Activated T-cell treated with anti-CD3 and anti-CD28 coated beads, Interleukin-2, amount 50 U/mL, for 72 hours (primary cell): ENCODE data around the gene LCN9. TPM values are rescaled to one million over a fixed set of nuclear protein-coding genes. Genes with fewer than 3 reads are reported as not detected.

Experiments used
- ATAC-seq, 2 donors: fragments of 150-1000 bp; cut with Tn5 transposase; replicated peaks in 1 of 2; 2 replicates each; pipeline ENCODE4 v1.10.0; 2021; ENCODE audit warnings: moderate library complexity in 2 of 2, mild to moderate bottlenecking in 1 of 2
- DNase-seq, 2 donors: peaks; one replicate each; pipeline ENCODE4 v3.0.0; 2021 to 2022; ENCODE audit warnings: mixed read lengths in 1 of 2
- H3K27ac Mint-ChIP-seq: one replicate; pipeline ENCODE4 v1.8.0; 2022; ENCODE audit warnings: mild to moderate bottlenecking, moderate library complexity, mixed read lengths
- H3K27me3 Mint-ChIP-seq: one replicate; pipeline ENCODE4 v1.8.0; 2022; ENCODE audit warnings: low read depth, mixed read lengths
- H3K36me3 Mint-ChIP-seq, 2 donors: one replicate each; pipeline ENCODE4 v1.8.0; 2022; ENCODE audit warnings: mixed read lengths in 2 of 2, mild to moderate bottlenecking in 1 of 2; ENCODE audit not compliant: insufficient read depth in 2 of 2
- H3K4me1 Mint-ChIP-seq: one replicate; pipeline ENCODE4 v1.8.0; 2022; ENCODE audit warnings: low read depth, mixed read lengths
- H3K4me3 Mint-ChIP-seq, 2 donors: one replicate each; pipeline ENCODE4 v1.8.0; 2022; ENCODE audit warnings: mild to moderate bottlenecking in 2 of 2, mixed read lengths in 2 of 2, moderate library complexity in 2 of 2
- H3K9me3 Mint-ChIP-seq, 2 donors: one replicate each; pipeline ENCODE4 v1.8.0; 2022; ENCODE audit warnings: mixed read lengths in 2 of 2
- total RNA-seq, 2 donors: library from RNA; stranded (reverse); gene quantifications; one replicate each; pipeline ENCODE4 v1.2.3, GENCODE V29; 2022

The LCN9 gene
- total RNA-seq, result not detected

DNA sequence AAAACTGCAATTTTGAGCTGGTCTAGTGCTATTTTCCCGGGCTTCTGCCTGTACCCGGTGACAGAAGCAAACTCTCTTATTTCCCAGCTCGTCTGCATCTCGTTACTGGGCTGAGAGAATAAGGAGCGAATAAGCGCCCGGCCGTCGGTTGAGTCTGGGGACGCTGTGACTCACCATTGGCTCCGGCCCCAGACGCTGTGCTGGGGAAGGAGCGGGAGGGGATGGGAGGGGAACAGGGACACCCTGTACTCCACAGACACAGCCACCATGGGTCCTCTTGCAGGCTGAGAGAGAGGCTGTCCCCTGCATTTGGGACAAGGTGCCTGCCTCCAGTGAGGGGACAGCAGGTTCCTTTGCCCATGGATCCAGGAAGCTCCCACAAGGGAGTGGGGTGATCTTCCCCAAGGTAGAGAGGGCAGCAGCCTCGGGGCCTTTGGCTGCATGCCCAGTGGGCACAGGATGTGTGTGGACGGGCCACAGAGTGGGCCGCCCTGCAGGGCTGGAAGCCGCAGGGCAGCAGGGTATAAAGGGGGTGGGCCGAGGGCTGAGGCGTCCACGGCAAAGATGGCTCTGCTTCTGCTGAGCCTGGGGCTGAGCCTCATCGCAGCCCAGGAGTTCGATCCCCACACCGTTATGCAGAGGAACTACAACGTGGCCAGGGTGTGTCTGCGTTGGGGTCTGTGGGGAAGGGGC is at the start of gene LCN9:
TSS of gene LCN9 (plus strand) at position 552 of the 693 bp plus-strand sequence. CDS start at position 565, 13 bp downstream.
- Mint-ChIP-seq H3K9me3 (no peaks in the 10 kb centered on the region), H3K27me3 (no peaks in the 10 kb centered on the region), H3K4me1 (no peaks in the 10 kb centered on the region), H3K4me3 (no peak within 1 kb of the TSS), H3K36me3 (no peaks in the 10 kb centered on the region), H3K27ac (no peak within 1 kb of the TSS)
- no peak for DNase-seq
- no peak for ATAC-seq

DNA sequence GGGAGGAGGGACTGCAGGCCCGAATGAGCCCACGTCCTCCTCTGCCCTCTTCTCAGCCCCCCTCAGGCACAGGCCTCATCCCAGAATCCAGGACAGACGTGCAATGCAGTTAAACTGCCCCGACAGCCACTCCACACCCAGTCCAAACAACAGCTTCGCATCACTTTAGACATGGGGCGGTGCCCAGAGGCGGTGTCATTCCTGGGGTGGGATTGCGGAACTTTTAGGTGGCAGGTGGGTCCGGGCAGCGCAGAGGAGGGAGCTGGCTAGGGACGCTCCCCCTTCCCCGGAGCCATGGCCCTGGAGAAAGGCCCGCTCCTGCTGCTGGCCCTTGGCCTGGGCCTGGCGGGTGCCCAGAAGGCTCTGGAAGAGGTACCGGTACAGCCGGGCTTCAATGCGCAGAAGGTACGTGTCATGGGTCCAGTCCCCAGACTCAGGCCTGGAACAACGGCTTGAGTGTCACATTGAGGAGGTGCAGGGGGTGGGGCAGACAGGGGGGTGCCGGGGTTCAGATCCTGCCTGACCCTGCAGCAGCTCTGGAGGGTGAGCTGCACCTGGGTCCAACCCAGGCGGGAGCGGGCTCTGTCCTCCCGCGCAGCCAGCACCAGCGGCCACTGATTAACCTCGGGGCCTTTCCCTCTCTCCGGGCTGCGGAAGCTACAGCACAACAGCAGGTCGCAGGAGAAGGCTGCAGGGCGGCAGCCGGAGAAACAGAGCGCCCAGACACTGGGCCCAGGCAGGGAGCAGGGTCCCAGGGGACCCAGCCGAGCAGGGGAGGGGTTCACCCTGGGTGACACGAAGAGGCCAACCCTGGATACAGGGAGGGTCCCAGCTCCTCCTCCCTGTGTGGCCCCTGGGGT is 48.9 kb upstream of the LCN9 start:
- H3K27me3 Mint-ChIP-seq, result peaks cover 4% of the 10 kb centered on the region
- no peaks in the 10 kb centered on the region for H3K4me1 Mint-ChIP-seq
- DNase-seq, result no peak
- H3K4me3 Mint-ChIP-seq, result no peak overlapping the region
- H3K27ac Mint-ChIP-seq, result no peak overlapping the region
- H3K36me3 Mint-ChIP-seq, result no peaks in the 10 kb centered on the region
- H3K9me3 Mint-ChIP-seq, result no peaks in the 10 kb centered on the region
- no peak for ATAC-seq

GRCh38 chr9:135614821-135615665 is 48.1 kb upstream of the LCN9 start:
- H3K27me3 Mint-ChIP-seq, result peaks cover 4% of the 10 kb centered on the region
- H3K27ac Mint-ChIP-seq, result no peak overlapping the region
- H3K4me3 Mint-ChIP-seq, result no peak overlapping the region
- DNase-seq (no peak), ATAC-seq (no peak)
- H3K36me3 Mint-ChIP-seq, result no peaks in the 10 kb centered on the region
- H3K4me1 Mint-ChIP-seq, result no peaks in the 10 kb centered on the region
- H3K9me3 Mint-ChIP-seq, result no peaks in the 10 kb centered on the region

DNA sequence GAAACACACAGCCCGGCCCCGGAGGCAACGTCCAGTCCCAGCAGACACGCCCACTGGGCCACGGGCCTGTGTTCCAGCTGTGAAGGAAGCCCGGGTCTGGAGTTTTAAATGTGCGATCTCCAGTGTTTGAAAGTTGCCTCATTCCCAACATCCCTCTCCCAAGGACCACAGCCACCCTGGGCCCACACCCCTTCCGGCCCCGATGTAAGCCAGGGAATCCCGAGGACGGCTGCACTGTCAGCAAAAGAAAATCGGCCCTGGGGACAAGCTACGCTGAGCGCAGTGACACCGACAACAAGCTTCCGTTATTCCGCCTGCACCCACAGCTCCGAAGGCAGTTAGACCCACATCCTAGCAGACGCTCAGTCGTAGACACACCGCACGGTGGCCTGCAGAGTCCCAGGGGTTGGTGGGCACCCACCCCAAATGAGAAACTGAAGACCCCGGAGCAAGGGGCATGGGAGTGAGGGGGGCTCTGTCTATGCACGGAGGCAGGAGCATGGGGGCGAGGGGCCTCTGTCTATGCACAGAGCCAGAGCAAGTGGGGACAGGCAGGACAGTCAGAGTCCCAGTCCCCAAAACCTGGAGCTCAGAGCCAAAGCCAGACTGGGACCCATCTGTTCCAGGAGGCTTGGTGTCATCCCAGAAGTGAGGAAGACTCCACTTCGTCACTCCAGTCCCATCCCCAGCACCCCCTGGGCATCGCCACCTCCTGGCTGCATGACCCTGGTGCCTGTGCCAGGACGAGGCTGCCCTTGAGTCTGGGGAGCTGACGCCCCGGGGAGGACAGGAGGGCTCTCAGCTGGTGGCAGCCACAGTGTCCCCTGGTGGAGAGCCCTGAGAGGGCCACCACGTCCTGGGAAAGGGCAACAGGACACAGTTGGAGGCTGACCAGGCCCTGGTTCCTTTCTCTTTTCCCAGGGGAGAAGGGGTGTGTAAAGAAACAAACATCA is 47.2 kb upstream of the LCN9 start:
- no peak for ATAC-seq
- H3K4me3 Mint-ChIP-seq, result no peak overlapping the region
- no peak overlapping the region for H3K27ac Mint-ChIP-seq
- no peak for DNase-seq
- H3K9me3 Mint-ChIP-seq, result no peaks in the 10 kb centered on the region
- peaks cover 4% of the 10 kb centered on the region for H3K27me3 Mint-ChIP-seq
- H3K4me1 Mint-ChIP-seq, result no peaks in the 10 kb centered on the region
- no peaks in the 10 kb centered on the region for H3K36me3 Mint-ChIP-seq

- no peak overlapping the region for H3K27ac Mint-ChIP-seq
- H3K9me3 Mint-ChIP-seq, result no peaks in the 10 kb centered on the region
- no peak overlapping the region for H3K4me3 Mint-ChIP-seq
- DNase-seq (no peak), ATAC-seq (no peak)
- no peaks in the 10 kb centered on the region for H3K36me3 Mint-ChIP-seq
- peaks cover 4% of the 10 kb centered on the region for H3K27me3 Mint-ChIP-seq
- H3K4me1 Mint-ChIP-seq, result no peaks in the 10 kb centered on the region
These were observed 46.2 kb upstream of the LCN9 start for GRCh38 chr9:135616619-135617537.

DNA sequence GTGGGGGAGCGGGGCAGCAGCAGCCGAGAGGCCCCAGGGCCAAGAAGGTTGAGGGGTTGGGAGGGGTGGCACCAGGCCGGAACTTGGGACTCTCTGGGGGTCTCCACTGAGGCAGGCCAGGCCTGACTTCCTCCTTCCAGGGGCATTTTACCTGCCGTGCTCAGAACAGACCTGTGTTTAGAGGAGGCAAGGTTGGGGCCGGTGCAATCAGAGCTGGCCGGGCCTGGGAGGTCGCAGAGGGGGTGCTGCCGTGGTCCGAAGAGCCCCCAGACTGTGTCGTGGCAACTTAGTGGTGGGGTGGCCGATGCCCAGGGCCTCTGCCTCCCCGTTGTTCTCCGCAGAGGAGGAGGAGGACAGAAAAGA is 45.6 kb upstream of the LCN9 start:
- H3K27ac Mint-ChIP-seq, result no peak overlapping the region

GRCh38 chr9:135617991-135618411 is 45.1 kb upstream of the LCN9 start:
- Mint-ChIP-seq H3K4me1 (no peaks in the 10 kb centered on the region), H3K36me3 (no peaks in the 10 kb centered on the region), H3K27ac (no peak overlapping the region), H3K9me3 (no peaks in the 10 kb centered on the region), H3K4me3 (no peak overlapping the region), H3K27me3 (peaks cover 4% of the 10 kb centered on the region)
- no peak for DNase-seq
- ATAC-seq, result no peak

More for the DNA sequence above, 45.6 kb upstream of the LCN9 start:
- no peak overlapping the region for H3K4me3 Mint-ChIP-seq
- H3K36me3 Mint-ChIP-seq, result no peaks in the 10 kb centered on the region
- H3K4me1 Mint-ChIP-seq, result no peaks in the 10 kb centered on the region
- H3K9me3 Mint-ChIP-seq, result no peaks in the 10 kb centered on the region
- DNase-seq (no peak), ATAC-seq (no peak)
- peaks cover 4% of the 10 kb centered on the region for H3K27me3 Mint-ChIP-seq

DNA sequence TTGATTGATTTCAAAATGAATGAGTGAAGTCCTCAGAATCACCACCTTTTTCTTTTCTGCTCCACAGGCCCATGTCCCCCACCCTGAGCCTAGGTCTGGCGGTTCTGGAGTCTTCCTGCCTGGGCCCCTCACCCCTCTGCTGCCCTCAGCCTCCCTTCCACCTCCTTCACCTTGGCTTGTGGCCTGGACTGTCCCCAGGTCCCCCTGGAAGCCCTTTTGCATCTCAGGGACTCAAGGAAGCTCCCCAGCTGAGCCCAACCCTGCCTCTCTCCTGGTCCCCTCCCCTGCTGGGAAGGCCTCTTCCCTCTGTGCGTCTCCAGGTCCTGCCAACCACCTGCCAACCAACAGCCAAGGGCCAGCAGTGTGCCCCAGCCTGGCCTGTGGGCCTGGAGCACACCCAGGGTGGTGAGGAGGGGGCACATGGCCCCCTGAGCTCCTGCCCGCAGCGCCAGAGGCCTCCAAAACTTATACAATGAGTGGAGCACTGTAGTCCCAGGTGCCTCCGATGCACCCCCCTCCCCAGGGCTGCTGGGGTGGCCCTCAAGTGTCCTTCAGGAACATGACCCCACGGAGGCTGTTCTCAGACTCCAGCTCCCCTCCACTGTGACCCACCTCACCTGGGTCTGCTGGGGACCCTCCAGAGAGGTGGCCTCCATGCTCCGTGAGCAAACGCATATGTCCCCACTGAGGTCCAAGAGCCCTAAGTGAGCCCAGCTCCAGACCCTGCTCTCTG is 44.1 kb upstream of the LCN9 start:
- Mint-ChIP-seq H3K9me3 (no peaks in the 10 kb centered on the region), H3K27me3 (peaks cover 4% of the 10 kb centered on the region), H3K4me3 (no peak overlapping the region), H3K27ac (no peak overlapping the region), H3K4me1 (no peaks in the 10 kb centered on the region), H3K36me3 (no peaks in the 10 kb centered on the region)
- ATAC-seq (no peak), DNase-seq (no peak)

GRCh38 chr9:135619599-135619886 is 43.6 kb upstream of the LCN9 start:
- Mint-ChIP-seq H3K27me3 (peaks cover 4% of the 10 kb centered on the region), H3K36me3 (no peaks in the 10 kb centered on the region), H3K9me3 (no peaks in the 10 kb centered on the region), H3K27ac (no peak overlapping the region), H3K4me1 (no peaks in the 10 kb centered on the region), H3K4me3 (no peak overlapping the region)
- ATAC-seq, result no peak
- no peak for DNase-seq

DNA sequence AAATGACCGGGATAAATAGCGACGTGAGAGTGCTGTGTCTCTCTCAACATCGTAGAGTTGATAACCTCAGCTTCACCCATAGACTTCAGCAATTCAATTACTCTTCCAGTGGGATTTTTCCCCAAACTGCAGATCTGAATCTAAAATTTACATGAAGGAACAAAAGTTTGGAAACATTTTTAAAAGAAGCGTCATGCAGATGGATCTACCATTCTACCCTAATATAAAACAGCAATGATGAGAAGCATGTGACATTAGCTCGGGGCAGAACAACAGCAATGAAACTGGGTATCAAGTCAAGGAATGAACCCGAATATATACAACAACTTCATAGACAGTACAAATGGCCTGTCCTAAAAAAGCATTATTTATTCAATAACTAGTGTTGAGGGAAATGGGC is 42.6 kb upstream of the LCN9 start:
- H3K9me3 Mint-ChIP-seq, result no peaks in the 10 kb centered on the region
- DNase-seq, result no peak
- no peak overlapping the region for H3K27ac Mint-ChIP-seq
- no peaks in the 10 kb centered on the region for H3K4me1 Mint-ChIP-seq
- ATAC-seq, result no peak
- no peaks in the 10 kb centered on the region for H3K36me3 Mint-ChIP-seq
- no peak overlapping the region for H3K4me3 Mint-ChIP-seq
- peaks cover 4% of the 10 kb centered on the region for H3K27me3 Mint-ChIP-seq

- no peak overlapping the region for H3K4me3 Mint-ChIP-seq
- H3K27ac Mint-ChIP-seq, result no peak overlapping the region
- H3K27me3 Mint-ChIP-seq, result peaks cover 4% of the 10 kb centered on the region
- no peaks in the 10 kb centered on the region for H3K4me1 Mint-ChIP-seq
- no peak for ATAC-seq
- DNase-seq, result no peak
- H3K9me3 Mint-ChIP-seq, result peaks cover 1 to 4% of the 10 kb centered on the region in 2 donors
- H3K36me3 Mint-ChIP-seq, result no peaks in the 10 kb centered on the region
These were observed 40.6 kb upstream of the LCN9 start for GRCh38 chr9:135622415-135623020.
